Measurements from ENCODE around the gene SLX4. TPM values are rescaled to one million over a fixed set of nuclear protein-coding genes. Genes with fewer than 3 reads are reported as not detected.

Gene SLX4
- total RNA-seq, 1 donor from 2014 or later, result 5.1 TPM

DNA sequence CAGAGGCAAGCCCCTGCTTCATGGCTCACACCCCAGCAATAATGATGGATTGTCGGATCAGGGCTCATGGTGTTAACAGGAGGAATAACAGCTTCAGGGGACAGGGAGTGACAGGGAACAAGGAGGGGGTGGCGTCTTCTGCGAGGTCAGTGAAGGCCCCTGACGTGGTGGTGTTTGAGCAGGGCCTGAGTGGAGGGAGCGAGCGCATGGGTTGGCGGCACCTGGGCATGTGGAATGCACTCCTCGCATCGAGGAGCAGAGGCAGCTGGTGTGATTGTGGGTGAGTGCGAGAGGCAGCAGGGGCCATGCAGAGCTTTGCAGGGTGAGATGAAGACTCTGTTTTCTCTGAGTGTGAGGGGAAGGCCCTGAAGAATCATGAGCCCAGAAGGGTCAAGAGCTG is 77.3 kb downstream of the SLX4 start:
- H3K9me3 ChIP-seq, result no peaks in the 10 kb centered on the region
- no peak overlapping the region for H3K4me3 ChIP-seq
- intact Hi-C loops (cut with DNase I), result no loop called here
- no peak for ATAC-seq
- H3K27ac ChIP-seq, result no peak overlapping the region
- H3K27me3 ChIP-seq, result no peaks in the 10 kb centered on the region
- no peaks in the 10 kb centered on the region for H3K4me1 ChIP-seq
- H3K36me3 ChIP-seq, result peaks cover 50% of the 10 kb centered on the region
- DNase-seq, result no peak
- TF ChIP-seq, protein P1, sequence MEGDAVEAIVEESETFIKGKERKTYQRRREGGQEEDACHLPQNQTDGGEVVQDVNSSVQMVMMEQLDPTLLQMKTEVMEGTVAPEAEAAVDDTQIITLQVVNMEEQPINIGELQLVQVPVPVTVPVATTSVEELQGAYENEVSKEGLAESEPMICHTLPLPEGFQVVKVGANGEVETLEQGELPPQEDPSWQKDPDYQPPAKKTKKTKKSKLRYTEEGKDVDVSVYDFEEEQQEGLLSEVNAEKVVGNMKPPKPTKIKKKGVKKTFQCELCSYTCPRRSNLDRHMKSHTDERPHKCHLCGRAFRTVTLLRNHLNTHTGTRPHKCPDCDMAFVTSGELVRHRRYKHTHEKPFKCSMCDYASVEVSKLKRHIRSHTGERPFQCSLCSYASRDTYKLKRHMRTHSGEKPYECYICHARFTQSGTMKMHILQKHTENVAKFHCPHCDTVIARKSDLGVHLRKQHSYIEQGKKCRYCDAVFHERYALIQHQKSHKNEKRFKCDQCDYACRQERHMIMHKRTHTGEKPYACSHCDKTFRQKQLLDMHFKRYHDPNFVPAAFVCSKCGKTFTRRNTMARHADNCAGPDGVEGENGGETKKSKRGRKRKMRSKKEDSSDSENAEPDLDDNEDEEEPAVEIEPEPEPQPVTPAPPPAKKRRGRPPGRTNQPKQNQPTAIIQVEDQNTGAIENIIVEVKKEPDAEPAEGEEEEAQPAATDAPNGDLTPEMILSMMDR (IDR thresholded peaks at IDR 0.05), result no peak

DNA sequence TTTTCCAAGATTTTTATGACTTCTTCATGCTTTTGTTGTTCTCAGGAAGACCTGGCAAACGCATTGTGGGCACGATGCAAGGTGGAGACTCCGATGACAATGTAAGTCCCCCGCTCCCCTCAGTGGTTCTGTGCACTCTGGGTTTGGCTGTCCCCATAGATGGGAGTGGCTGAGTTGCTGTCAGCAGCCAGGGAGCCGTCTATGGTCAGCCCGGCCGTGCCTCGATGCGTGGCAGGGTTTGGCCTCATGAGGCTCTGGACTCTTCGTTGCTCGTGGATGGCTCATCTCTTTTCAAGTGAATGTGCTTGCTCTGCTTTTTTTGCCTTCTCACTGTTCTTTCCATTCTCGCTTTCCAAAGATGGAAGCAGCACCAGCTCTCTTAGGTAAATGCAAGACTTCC is 78.7 kb downstream of the SLX4 start:
- Histone ChIP-seq H3K9me3 (no peaks in the 10 kb centered on the region), H3K27me3 (no peaks in the 10 kb centered on the region), H3K4me1 (no peaks in the 10 kb centered on the region), H3K36me3 (peaks cover 50% of the 10 kb centered on the region), H3K4me3 (no peak overlapping the region), H3K27ac (no peak overlapping the region)
- TF ChIP-seq, protein P1 (IDR thresholded peaks at IDR 0.05), result no peak
- intact Hi-C loops (cut with DNase I), result no loop called here
- DNase-seq (no peak), ATAC-seq (no peak)

Other genes with a start within 250 kb of the SLX4 start
- gene ZSCAN32, start 210.6 kb downstream of the SLX4 start, total RNA-seq, result 13.1 TPM
- 7.7 TPM for gene ZNF174, start 210.4 kb downstream of the SLX4 start, total RNA-seq
- gene ZNF597, start 168.1 kb downstream of the SLX4 start, total RNA-seq, result 5.1 TPM
- 56.2 TPM for gene NAA60, start 167.9 kb downstream of the SLX4 start, total RNA-seq
- gene C16orf90, start 116.1 kb downstream of the SLX4 start, total RNA-seq, result not detected
- gene CLUAP1, start 110.6 kb downstream of the SLX4 start, total RNA-seq, result 23.3 TPM
- 5.5 TPM for gene NLRC3, start 34.2 kb downstream of the SLX4 start, total RNA-seq
- 18.4 TPM for gene DNASE1, start 43.1 kb upstream of the SLX4 start, total RNA-seq
- 67.0 TPM for gene TRAP1, start 105.9 kb upstream of the SLX4 start, total RNA-seq

All from upper lobe of right lung (tissue), 1 donor.